ENCODE data around the gene HK2.
"Not testable (repeated sequence)": the region's sequence is repeated elsewhere in the genome, so short reads cannot be mapped to it uniquely, and the experiment has no call there.

HK2 gene

GRCh38 chr2:74833418-74834233 is at the start of gene HK2:
HK2 (plus strand) TSS chr2:74834127; CDS start chr2:74834581, 454 bp downstream.
- peak; percentile 65 to 74 (median 68) for DNase-seq

DNA sequence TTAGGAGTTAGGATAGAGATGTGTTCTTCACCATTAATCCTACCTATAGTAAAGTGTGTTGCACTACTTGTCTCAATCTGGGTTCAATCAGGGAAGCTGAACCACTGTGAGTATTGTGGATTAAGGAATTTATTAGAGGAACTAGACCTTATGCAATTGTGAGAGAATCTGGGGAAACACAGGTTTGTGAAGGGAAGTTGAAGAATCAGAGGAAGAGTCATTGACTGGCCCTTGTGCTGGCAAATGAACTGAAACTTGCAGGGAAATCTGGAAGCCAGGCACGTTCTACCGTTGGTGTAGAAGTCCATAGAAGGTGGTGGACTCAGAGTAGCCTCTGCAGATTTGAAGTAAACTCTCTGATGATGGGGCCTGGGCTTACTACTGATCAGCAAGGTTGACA is 44.7 kb upstream of the HK2 start:
- DNase-seq, result no peak

DNA sequence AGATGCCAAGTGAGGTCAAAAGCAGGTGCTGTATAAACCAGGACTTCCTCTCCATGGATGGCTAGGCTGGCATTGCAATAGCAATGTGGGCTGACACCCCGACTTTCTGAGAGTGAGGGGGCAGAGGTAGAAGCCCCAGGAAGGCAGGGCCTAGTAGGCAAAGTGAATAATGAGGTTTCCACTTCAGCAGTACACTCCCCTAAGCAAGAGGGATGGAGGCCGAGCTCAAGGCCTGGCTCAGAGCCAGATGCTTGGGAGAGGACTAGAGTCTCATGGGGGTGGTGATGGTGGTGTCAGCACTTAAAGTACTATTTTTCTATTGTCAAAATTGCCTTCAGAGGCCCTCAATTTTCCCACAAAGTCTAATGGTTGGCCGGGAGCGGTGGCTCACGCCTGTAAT is 41.6 kb upstream of the HK2 start:
- no peak for DNase-seq

- not testable (repeated sequence) for DNase-seq
These were observed 39.0 kb upstream of the HK2 start for GRCh38 chr2:74794878-74795277.

- no peak for DNase-seq
These were observed 27.5 kb upstream of the HK2 start for GRCh38 chr2:74806355-74806839.

DNA sequence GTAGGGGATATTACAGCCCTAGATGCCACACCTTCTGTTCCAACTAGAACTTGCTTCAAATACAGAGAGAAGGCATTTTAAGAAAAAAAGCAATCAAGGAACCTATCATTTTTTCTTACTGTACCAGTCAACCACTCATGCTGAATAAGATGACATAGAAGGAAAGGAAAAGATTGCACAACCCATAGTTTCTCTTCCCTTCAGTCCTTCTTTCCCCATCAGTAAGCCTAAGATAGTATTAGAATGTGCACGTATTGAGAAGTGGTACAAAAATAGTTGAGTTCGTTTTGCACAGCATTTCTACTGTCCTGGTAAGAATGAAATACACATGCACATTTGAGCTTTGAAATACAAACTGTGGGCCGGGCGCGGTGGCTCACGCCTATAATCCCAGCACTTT is 27.0 kb upstream of the HK2 start:
- DNase-seq, result no peak

DNA sequence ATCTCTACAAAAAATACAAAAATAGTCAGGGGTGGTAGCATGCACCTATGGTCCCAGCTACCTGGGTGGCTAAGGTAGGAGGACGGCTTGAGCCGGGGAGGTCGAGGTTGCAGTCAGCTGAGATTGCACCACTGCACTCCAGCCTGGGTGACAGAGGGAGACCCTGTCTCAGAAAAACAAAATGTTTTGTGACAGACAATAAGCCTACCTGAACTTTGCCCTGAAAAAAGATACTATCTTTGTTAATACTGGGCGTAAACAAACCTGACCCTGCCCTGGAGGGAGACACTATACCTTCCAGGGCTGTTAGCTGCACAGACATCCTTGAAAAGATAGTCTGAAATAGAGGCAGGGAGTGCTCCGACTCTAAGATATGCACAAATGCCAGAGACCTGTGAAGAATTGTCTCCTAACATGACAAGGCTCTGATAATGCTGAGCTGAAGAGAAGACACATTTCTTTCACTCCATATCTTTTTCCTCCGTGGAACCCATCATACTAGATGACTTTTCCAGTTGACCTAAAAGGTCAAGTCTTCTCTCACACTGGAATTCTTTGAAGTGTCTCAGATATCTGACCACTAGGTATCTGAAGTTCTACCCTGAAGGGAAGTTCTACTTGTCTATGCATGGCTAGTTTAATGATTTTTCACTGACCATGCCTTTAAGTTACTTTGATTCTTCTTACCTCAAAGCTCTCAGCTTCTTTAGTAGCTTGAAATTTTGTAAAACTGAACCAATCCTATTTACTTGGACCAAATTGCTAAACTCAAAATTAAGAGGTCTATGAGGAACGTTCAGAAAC is 20.9 kb upstream of the HK2 start:
- DNase-seq, result no peak

DNA sequence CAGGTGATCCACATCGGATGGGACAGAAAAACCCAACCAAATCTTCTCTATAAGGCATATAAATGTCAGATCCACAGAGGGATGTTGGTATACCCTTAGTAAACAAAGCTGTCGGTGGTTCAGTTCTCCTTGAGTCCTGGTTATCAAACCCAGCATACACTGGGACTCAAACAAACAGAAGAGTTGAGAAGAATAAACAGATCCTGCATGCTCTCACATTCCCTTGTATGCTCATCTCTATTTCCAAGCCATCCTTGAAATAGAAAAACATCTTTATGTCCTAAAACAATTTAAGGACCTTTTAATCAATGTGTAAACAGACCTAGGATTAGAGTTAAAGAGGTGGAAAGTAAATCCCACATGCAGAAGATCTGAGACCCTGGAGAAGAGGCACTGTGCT is 19.8 kb upstream of the HK2 start:
- DNase-seq, result no peak

DNA sequence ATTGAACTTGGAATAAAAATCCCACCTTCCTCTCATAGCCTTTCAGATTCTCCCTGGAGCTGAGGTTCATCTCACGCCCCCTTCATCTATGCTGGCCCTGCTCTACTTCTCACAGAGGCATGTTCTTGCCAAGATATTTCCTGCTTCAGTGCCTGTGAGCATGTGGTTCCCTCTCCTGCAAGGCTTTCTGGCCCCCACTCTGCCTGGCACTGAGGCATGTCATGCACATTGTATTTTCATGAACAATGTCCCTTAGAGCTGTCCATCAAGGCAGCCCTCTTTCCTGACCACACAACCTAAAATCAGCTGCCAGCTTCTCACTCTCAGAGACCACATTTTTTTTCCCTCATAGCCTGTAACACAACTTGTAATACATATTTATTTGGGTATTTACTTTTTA is 18.0 kb upstream of the HK2 start:
- DNase-seq, result no peak

DNA sequence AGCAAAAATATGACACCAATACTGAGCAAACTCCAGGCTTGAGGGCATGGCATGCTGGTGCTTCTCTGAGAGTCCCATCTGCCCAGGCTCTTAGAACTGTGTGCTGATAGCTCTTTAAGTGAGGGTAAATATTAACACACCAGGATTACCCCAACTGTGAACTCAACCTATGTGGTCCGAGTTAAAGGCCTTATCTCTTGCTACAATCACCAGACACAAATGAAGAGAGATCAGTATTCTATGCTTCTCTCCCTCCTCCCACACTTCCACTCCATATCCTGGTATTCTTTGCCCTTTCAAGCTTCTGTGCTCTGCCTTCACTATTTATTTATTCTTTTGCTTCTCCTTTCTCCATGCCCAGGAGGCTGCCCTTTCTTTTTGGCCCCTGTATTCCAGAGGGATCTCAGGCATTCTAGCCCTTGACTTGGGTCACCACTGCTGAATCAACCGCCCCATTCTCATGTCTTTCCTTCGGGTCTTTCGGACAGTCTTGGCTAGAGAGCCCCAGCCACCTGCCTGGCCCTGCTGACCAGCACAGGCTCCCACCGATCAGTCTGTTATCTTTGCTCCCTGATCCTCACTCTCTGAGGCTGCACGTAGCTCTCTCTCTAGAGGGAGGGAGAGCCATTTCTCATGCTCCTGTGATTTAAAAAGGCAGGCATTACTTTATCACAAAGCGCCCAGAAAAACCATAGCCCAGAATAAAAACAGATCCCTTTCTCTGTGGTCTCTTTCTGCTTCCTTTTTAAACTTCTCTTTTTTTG is 17.2 kb upstream of the HK2 start:
- no peak for DNase-seq

- DNase-seq, result no peak
These were observed 16.6 kb upstream of the HK2 start for GRCh38 chr2:74817304-74817675.

DNA sequence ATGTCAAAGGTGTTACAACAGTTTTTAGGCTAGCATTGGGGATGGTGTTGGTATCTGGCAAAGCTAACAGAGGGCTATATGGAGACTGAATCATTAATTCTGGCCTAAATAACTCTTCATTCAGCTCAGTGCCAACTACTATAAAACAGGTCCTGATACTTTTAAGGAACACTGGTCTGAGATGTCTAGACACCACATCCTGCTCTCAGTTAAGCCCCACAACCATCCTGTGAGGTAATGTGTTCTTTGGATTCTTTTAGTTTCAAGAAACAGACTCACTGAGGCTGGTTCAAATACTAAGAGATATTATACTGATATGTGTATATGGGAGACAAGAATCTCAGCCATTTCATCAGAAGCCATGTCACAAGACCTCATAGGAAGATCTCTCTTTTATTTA is 14.2 kb upstream of the HK2 start:
- no peak for DNase-seq

DNA sequence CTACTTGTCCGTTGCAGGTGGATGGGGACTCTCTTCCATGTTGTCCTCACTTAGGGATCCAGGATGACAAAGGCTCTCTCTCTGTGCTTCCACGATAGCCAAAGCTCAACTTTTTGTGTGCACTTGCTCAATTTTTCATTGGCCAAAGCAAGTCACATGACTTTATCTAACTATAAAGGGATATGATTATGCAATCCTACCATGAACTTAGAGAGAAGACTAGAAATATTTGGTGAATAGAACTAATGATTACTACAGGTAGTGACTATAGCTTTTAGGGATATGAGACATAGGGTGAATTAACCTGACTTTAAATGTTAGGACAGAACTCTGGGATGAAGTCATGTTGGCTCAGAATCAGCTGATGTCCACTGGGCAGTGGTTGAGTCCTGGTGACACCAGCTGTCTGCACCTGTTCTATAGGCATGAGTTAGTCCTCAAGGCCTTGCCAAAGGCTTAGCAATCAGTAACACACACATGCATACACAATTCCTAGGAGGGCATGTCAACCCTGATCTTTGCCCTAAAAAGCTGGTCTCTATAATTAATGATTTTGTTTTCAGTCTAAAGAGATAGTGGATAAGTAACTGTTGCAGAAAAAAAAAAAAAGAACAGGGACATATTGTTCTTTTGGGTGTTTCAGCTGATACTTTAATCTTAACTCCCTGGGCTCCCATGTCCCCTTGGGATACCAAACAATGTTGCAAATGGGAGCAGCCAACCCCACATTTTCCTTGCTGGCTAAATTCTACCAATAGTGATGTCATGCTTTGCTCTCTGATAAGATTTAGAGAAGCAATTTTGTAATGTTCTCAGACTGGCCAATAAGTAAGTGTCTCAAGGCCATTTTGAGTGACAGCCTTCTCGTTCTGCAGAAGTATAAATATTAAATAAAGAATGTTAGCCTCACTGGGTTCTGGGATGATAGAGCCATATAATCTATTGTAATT is 12.5 kb upstream of the HK2 start:
- DNase-seq, result no peak

- no peak for DNase-seq
These were observed 11.0 kb upstream of the HK2 start for GRCh38 chr2:74822771-74823566.

DNA sequence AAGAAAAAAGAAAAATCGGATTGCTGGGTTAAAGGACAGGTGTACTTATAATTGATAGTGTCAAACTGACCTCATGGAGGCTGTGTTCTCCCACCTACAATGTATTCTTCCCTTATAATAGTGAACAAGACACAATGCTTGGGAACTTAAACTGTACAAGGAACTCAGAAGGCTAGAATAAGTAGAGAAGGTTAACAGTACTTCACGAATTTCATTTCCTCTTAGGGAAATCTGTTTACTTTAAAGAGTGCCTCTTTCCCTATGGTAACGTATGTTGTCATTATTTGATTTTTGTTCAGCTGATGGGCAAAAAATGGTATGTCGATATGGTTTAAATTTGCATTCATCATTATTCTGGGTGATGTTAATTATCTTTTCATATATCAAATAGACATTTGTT is 9.2 kb upstream of the HK2 start:
- no peak for DNase-seq

GRCh38 chr2:74828543-74828942 is 5.4 kb upstream of the HK2 start:
- DNase-seq, result no peak

GRCh38 chr2:74831693-74832530 is 2.0 kb upstream of the HK2 start:
- DNase-seq, result no peak

DNA sequence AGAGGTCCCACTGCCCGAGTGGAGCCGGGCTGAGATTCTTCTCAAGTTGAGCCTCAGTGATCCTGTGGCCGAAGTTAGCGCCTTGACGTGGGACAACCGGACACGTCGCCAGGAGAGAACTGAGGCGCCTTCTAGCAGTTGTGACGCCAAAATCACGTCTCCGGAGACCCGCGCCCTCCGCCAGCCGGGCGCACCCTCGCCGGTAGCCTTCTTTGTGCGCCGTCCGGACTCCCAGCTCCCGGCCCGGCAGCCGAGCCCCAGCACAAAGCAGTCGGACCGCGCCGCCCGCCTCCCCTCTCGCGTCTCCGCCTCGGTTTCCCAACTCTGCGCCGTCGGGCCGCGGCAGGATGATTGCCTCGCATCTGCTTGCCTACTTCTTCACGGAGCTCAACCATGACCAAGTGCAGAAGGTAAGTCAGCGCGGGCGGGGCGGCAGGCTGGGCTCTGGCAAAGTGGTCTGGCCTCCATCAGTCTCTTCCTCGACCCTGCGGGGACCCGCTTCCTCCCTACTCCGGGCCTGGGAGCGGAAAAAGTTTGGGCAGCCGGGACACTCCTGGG is 386 bp downstream of the HK2 start:
- DNase-seq, result peak in 2 of 4 experiments; percentile 11 to 16

GRCh38 chr2:74834792-74835755 is 1.1 kb downstream of the HK2 start:
- DNase-seq, result peak in 3 of 4 experiments; percentile 41 to 66 (median 61)
